Endothelial cell of umbilical vein (primary cell): ENCODE results near the gene LARGE1. TPM values are rescaled to one million over a fixed set of nuclear protein-coding genes. Genes with fewer than 3 reads are reported as not detected.

Experiments used
- BruUV-seq: library from RNA; stranded (reverse); fragments of 400-500 nt; replicated peaks from 2 replicates; lab custom pipeline; 2021; lab: Mats Ljungman, UMichigan
- CTCF ChIA-PET: fragments of 300-600, 350-600 bp; sonication (Branson Sonifier 250); formaldehyde crosslinking; loops from one replicate; lab custom pipeline; 2021; ENCODE audit warnings: antibody characterized with exemption, inconsistent platforms; lab: Charles Lee
- POLR2A ChIA-PET: fragments of 300-600, 350-600 bp; sonication (Branson Sonifier 250); formaldehyde crosslinking; loops from one replicate; lab custom pipeline; 2021; ENCODE audit warnings: antibody characterized with exemption, inconsistent platforms; lab: Charles Lee
- DNase-seq: peaks from one replicate; pipeline ENCODE4 v3.0.0-alpha.2; 2011; ENCODE audit warnings: low read depth, low spot score
- FAIRE-seq: peaks from 2 replicates; lab custom pipeline; 2011; peaks lifted over from hg19 to GRCh38; lab: Jason Lieb, UNC
- H2AFZ ChIP-seq: 2 replicates; pipeline ENCODE4 v1.6.0; 2012; ENCODE audit warnings: low read depth, low read length, control low read depth, inconsistent platforms
- H3K27ac ChIP-seq: 2 replicates; pipeline ENCODE4 v1.5.1; 2011; ENCODE audit warnings: low read depth, mild to moderate bottlenecking, control low read depth, low read length, moderate library complexity; ENCODE audit not compliant: insufficient read depth
- H3K27me3 ChIP-seq, 2 experiments: 2 replicates each; pipeline versions ENCODE4 v1.6.0 to v1.6.1; 2011; ENCODE audit warnings: low read length in 2 of 2, mixed read lengths in 1 of 2; ENCODE audit not compliant: control insufficient read depth in 2 of 2, insufficient read depth in 2 of 2
- H3K36me3 ChIP-seq, 2 experiments: 2 replicates in 1 of 2; 3 replicates in 1 of 2; pipeline ENCODE4 v1.5.1; 2011; ENCODE audit warnings: low read length in 2 of 2, mild to moderate bottlenecking in 1 of 2, moderate library complexity in 1 of 2; ENCODE audit not compliant: control insufficient read depth in 2 of 2, insufficient read depth in 2 of 2; ENCODE audit errors: extremely low read depth in 1 of 2
- H3K4me1 ChIP-seq: 3 replicates; pipeline ENCODE4 v1.5.1; 2011; ENCODE audit warnings: mild to moderate bottlenecking, low read length; ENCODE audit not compliant: control insufficient read depth, insufficient read depth; ENCODE audit errors: extremely low read depth
- H3K4me2 ChIP-seq: 2 replicates; pipeline ENCODE4 v1.6.1; 2011; ENCODE audit warnings: low read length, control low read depth, mixed read lengths; ENCODE audit not compliant: insufficient read depth
- H3K4me3 ChIP-seq, 3 experiments: fragments of 200-600 bp in 1 of 3; sonication (generic), shearing (Covaris generic) in 1 of 3; replicated peaks in 1 of 3; 2 replicates each; pipeline ENCODE4 v1.5.1; 2011 to 2016; ENCODE audit warnings: control low read depth in 3 of 3, low read length in 3 of 3, mild to moderate bottlenecking in 2 of 3, inconsistent platforms in 1 of 3, low read depth in 1 of 3, moderate library complexity in 1 of 3; ENCODE audit not compliant: insufficient read depth in 1 of 3
- H3K79me2 ChIP-seq: 2 replicates; pipeline ENCODE4 v1.6.0; 2012; ENCODE audit warnings: low read length, inconsistent platforms; ENCODE audit not compliant: control insufficient read depth, insufficient read depth
- H3K9ac ChIP-seq: replicated peaks from 2 replicates; pipeline ENCODE3; 2011; ENCODE audit warnings: low read length, control low read depth; ENCODE audit not compliant: insufficient read depth; ENCODE audit errors: extremely low read depth
- H3K9me1 ChIP-seq: replicated peaks from 3 replicates; pipeline ENCODE4 v1.6.0; 2011; ENCODE audit warnings: mild to moderate bottlenecking, low read length; ENCODE audit not compliant: control insufficient read depth, insufficient read depth; ENCODE audit errors: extremely low read depth
- H3K9me3 ChIP-seq: replicated peaks from 2 replicates; pipeline ENCODE4 v1.5.1; 2012; ENCODE audit warnings: low read length, inconsistent platforms; ENCODE audit not compliant: control insufficient read depth, insufficient read depth
- H4K20me1 ChIP-seq: replicated peaks from 2 replicates; pipeline ENCODE3; 2011; ENCODE audit warnings: mild to moderate bottlenecking, low read length; ENCODE audit not compliant: control insufficient read depth, insufficient read depth; ENCODE audit errors: extremely low read depth
- CTCF ChIP-seq, 2 donors: IDR thresholded peaks; 1 replicate in 1 of 2; 2 replicates in 1 of 2; pipeline ENCODE4 v1.5.1; 2011; ENCODE audit warnings: low read length in 2 of 2, mild to moderate bottlenecking in 2 of 2, moderate library complexity in 2 of 2, control low read depth in 1 of 2, inconsistent platforms in 1 of 2, low read depth in 1 of 2; ENCODE audit not compliant: insufficient read depth in 1 of 2; ENCODE audit errors: extremely low read depth in 1 of 2
- EZH2 ChIP-seq: IDR thresholded peaks from 2 replicates; pipeline ENCODE4 v1.6.1; 2012; ENCODE audit warnings: borderline replicate concordance, low read depth, mild to moderate bottlenecking, moderate library complexity, low read length, inconsistent platforms; ENCODE audit not compliant: severe bottlenecking
- FOS ChIP-seq: IDR thresholded peaks from 2 replicates; pipeline ENCODE4 v1.6.1; 2011; ENCODE audit warnings: mild to moderate bottlenecking, low read length, moderate library complexity, borderline replicate concordance; ENCODE audit not compliant: insufficient read depth
- GATA2 ChIP-seq: IDR thresholded peaks from 2 replicates; pipeline ENCODE4 v1.7.0; 2011; ENCODE audit warnings: low read depth, mild to moderate bottlenecking, moderate library complexity, mixed read lengths, low read length; ENCODE audit not compliant: insufficient read length, insufficient read depth
- JUN ChIP-seq: IDR thresholded peaks from 2 replicates; pipeline ENCODE4 v1.6.1; 2011; ENCODE audit warnings: borderline replicate concordance, low read depth; ENCODE audit not compliant: insufficient read length, insufficient read depth
- MYC ChIP-seq: IDR thresholded peaks from one replicate; pipeline ENCODE4 v1.6.1; 2011; ENCODE audit warnings: mild to moderate bottlenecking, low read depth, low read length
- POLR2AphosphoS5 ChIP-seq: IDR thresholded peaks from 2 replicates; pipeline ENCODE4 v1.6.1; 2012; ENCODE audit warnings: low read depth, mild to moderate bottlenecking, control low read depth, low read length, moderate library complexity; ENCODE audit not compliant: insufficient read depth
- dilution Hi-C: fragments of 300-500 bp; cut with MboI; formaldehyde crosslinking; loops from one replicate; pipeline ENCODE4 v1.15.0; 2019; ENCODE audit warnings: low sequenced_read_pairs; ENCODE audit not compliant: extremely low pct_ligation_motif_present
- intact Hi-C: fragments of 100-400 bp; cut with micrococcal nuclease; formaldehyde crosslinking; loops from one replicate; pipeline ENCODE4 v1.10.0; 2022
- polyA plus RNA-seq, 4 experiments: library from polyadenylated mRNA; depleted of rRNA in 3 of 4; stranded (reverse) in 3 of 4; unstranded in 1 of 4; fragments of >200 nt; gene quantifications; 2 replicates each; pipeline versions ENCODE4 v1.2.1 to v1.2.3, GENCODE V29; 2011 to 2012; ENCODE audit warnings: missing spikeins in 1 of 4
- total RNA-seq: library from RNA; stranded (reverse); gene quantifications from 2 replicates; pipeline ENCODE4 v1.2.3, GENCODE V29; 2021
- TF ChIP-seq, protein P1 (sequence below): IDR thresholded peaks from 2 replicates; pipeline ENCODE4 v1.6.1; 2011; ENCODE audit not compliant: insufficient read depth, insufficient read length

Gene LARGE1
- total and polyA plus RNA-seq, 2 donors (not counting 3 experiments of a cell fraction or from before 2014, with no cell fraction given): 0.95 to 4.4 TPM

DNA sequence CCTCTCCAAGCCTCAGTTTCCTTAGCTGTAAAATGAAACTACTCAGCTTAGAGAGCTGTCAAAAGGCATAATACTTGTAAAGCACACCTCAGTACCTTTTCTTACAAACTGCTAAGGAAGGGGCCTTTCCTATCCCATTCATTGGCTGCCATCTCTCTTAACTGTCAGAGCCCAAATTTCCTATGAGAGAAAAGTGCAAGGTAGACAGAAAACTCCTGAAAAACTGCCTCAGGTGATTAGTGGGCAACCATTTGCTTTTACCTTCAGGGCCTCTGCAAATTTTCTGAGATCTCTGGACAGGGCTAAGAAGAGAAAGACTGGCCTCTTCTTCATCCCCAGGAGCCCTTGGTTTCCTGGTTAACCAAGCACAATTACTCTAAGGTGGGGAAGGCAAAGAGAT, 13.8 kb downstream of the LARGE1 start:
- DNase-seq (no peak), FAIRE-seq (no peak)
- Histone ChIP-seq H3K27me3 (no peaks in the 10 kb centered on the region), H3K27ac (no peak overlapping the region), H2AFZ (no peak overlapping the region), H3K36me3 (no peaks in the 10 kb centered on the region), H3K9me3 (no peaks in the 10 kb centered on the region), H3K4me1 (no peaks in the 10 kb centered on the region), H3K4me3 (no peak overlapping the region), H3K9me1 (no peaks in the 10 kb centered on the region), H4K20me1 (no peaks in the 10 kb centered on the region), H3K79me2 (no peaks in the 10 kb centered on the region), H3K9ac (no peak overlapping the region), H3K4me2 (no peak overlapping the region)
- intact Hi-C loops (no loop called here), dilution Hi-C loops (no loop called here)
- ChIA-PET POLR2A (no interaction called here), CTCF (no interaction called here)
- no peak for TF ChIP-seq MYC
- no TSS peak for BruUV-seq

DNA sequence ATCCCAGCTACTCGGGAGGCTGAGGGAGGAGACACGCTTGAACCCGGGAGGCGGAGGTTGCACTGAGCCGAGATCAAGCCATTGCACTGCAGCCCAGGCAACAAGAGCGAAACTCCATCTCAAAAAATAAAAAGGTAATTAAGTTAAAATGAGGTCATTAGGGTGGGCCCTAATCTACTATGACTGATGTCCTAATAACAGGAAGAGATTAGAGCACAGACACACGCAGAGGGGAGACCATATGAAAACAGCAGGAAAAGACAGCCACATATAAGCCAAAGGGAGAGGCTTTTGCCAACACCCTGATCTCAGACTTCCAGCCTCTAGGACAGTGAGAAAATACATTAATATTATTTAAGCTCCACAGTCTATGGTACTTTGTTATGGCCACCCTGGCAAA, 17.3 kb downstream of the LARGE1 start:
- intact Hi-C loops: no loop called here
- Histone ChIP-seq H3K4me3 (no peak overlapping the region), H4K20me1 (no peaks in the 10 kb centered on the region), H3K27ac (no peak overlapping the region), H3K9me1 (no peaks in the 10 kb centered on the region), H2AFZ (no peak overlapping the region), H3K4me2 (no peak overlapping the region), H3K9ac (no peak overlapping the region), H3K9me3 (no peaks in the 10 kb centered on the region), H3K4me1 (no peaks in the 10 kb centered on the region), H3K27me3 (no peaks in the 10 kb centered on the region), H3K36me3 (no peaks in the 10 kb centered on the region), H3K79me2 (no peaks in the 10 kb centered on the region)
- no peak for TF ChIP-seq JUN
- TF ChIP-seq MYC: no peak
- TF ChIP-seq POLR2AphosphoS5: no peak
- TF ChIP-seq CTCF (IDR thresholded peaks at IDR 0.05; ENCODE audit: extremely low read depth in 1 of 2, insufficient read depth in 1 of 2, low read depth in 1 of 2, low read length in 2 of 2): no peak
- no peak for TF ChIP-seq FOS
- TF ChIP-seq EZH2: no peak
- TF ChIP-seq, protein P1, sequence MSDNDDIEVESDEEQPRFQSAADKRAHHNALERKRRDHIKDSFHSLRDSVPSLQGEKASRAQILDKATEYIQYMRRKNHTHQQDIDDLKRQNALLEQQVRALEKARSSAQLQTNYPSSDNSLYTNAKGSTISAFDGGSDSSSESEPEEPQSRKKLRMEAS: no peak
- TF ChIP-seq GATA2: no peak
- dilution Hi-C loops: no loop called here
- no peak for FAIRE-seq
- no TSS peak for BruUV-seq
- CTCF ChIA-PET: no interaction called here
- no peak for DNase-seq
- POLR2A ChIA-PET: no interaction called here
